PC-9 (cell line): ENCODE measurements around the gene VAV2.

Experiments used
- EZH2 ChIP-seq: fragments of 200-600 bp; sonication (generic); IDR thresholded peaks from 2 replicates; pipeline ENCODE4 v1.8.0; 2017; ENCODE audit warnings: antibody characterized with exemption, low read depth
- TF ChIP-seq, protein P1 (sequence below): fragments of 200-600 bp; sonication (generic); conservative IDR thresholded peaks from 2 replicates; pipeline ENCODE4 v1.6.1; 2017; ENCODE audit warnings: mixed run types, antibody characterized with exemption, mild to moderate bottlenecking, moderate library complexity

DNA sequence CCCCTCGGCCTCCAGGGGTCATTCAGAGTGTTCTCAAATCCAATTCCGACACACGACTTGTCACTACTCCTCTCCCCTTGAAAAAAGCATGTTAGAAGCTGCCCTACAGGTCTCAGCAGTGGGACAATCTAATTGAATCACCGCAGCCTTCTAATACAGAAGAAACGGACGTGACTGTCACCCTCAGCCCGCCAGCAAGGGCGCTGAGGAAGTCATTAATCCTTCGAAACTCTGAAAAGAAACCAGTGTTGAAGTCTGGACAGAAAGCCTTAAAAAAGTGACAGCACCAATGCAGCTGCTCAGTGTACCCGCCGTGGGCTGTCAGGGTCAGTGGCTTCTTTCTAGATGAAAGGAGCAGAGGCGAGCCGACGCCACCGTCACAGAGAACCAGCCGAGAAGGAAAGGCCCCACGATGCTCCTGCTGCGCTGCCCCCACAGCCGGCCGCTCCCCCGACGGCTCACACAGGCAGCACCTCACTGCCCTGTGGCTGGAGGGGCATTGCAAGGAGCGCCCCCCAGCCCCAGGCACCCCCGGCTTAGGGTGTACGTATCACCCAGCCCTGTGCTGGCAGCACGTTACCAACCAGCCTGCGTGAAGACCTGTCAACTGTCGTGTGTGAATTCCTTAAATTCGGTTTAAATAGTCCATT is 38.8 kb upstream of the VAV2 start:
- TF ChIP-seq, protein P1, sequence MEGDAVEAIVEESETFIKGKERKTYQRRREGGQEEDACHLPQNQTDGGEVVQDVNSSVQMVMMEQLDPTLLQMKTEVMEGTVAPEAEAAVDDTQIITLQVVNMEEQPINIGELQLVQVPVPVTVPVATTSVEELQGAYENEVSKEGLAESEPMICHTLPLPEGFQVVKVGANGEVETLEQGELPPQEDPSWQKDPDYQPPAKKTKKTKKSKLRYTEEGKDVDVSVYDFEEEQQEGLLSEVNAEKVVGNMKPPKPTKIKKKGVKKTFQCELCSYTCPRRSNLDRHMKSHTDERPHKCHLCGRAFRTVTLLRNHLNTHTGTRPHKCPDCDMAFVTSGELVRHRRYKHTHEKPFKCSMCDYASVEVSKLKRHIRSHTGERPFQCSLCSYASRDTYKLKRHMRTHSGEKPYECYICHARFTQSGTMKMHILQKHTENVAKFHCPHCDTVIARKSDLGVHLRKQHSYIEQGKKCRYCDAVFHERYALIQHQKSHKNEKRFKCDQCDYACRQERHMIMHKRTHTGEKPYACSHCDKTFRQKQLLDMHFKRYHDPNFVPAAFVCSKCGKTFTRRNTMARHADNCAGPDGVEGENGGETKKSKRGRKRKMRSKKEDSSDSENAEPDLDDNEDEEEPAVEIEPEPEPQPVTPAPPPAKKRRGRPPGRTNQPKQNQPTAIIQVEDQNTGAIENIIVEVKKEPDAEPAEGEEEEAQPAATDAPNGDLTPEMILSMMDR, result no peak
- TF ChIP-seq EZH2, result no peak
